Colonic mucosa (tissue), 4 donors: ENCODE data around the gene HRH2. TPM values are rescaled to one million over a fixed set of nuclear protein-coding genes. Genes with fewer than 3 reads are reported as not detected.

ENCODE experiments used
- DNase-seq: peaks from one replicate; pipeline ENCODE4 v3.0.0-alpha.2; 2020
- H3K27ac ChIP-seq: fragments of 200-600 bp; one replicate; pipeline ENCODE4 v1.8.0; 2021
- H3K27me3 ChIP-seq: fragments of 200-600 bp; one replicate; pipeline ENCODE4 v1.8.0; 2021
- H3K36me3 ChIP-seq: fragments of 200-600 bp; one replicate; pipeline ENCODE4 v1.8.0; 2021
- H3K4me1 ChIP-seq: fragments of 200-600 bp; one replicate; pipeline ENCODE4 v1.8.0; 2021; ENCODE audit warnings: mild to moderate bottlenecking
- H3K4me3 ChIP-seq: fragments of 200-600 bp; one replicate; pipeline ENCODE4 v1.8.0; 2021
- H3K9ac ChIP-seq, 2 donors: one replicate each; pipeline ENCODE4 v1.7.0; 2013; ENCODE audit warnings: control low read depth in 2 of 2, low read depth in 2 of 2, low read length in 2 of 2
- H3K9me3 ChIP-seq: fragments of 200-600 bp; one replicate; pipeline ENCODE4 v1.8.0; 2021
- intact Hi-C: fragments of 100-400 bp; cut with DNase I; formaldehyde crosslinking; loops from one replicate; pipeline ENCODE4 v1.14.1; 2022
- total RNA-seq, 2 donors: library from RNA; stranded (reverse); fragmentation: NEBNext Ultra II Directional in 1 of 2; extraction: Animal tissue kit (Norgen Biotek cat#: 25700) in 1 of 2; gene quantifications; one replicate each; pipeline ENCODE4 v1.2.1, GENCODE V29; 2021
- TF ChIP-seq, protein P1 (sequence below): fragments of 200-600 bp; IDR thresholded peaks from one replicate; pipeline ENCODE4 v1.8.0; 2022; ENCODE audit warnings: antibody characterized with exemption, mild to moderate bottlenecking
- donor health status: healthy.
- donor health status: DM: no; HTN: no; CAD: no.
- donor health status: DM: no; HTN: no; CAD: no.

Gene HRH2
- total RNA-seq, 2 donors from 2014 or later = 0.30 to 0.82 TPM

DNA sequence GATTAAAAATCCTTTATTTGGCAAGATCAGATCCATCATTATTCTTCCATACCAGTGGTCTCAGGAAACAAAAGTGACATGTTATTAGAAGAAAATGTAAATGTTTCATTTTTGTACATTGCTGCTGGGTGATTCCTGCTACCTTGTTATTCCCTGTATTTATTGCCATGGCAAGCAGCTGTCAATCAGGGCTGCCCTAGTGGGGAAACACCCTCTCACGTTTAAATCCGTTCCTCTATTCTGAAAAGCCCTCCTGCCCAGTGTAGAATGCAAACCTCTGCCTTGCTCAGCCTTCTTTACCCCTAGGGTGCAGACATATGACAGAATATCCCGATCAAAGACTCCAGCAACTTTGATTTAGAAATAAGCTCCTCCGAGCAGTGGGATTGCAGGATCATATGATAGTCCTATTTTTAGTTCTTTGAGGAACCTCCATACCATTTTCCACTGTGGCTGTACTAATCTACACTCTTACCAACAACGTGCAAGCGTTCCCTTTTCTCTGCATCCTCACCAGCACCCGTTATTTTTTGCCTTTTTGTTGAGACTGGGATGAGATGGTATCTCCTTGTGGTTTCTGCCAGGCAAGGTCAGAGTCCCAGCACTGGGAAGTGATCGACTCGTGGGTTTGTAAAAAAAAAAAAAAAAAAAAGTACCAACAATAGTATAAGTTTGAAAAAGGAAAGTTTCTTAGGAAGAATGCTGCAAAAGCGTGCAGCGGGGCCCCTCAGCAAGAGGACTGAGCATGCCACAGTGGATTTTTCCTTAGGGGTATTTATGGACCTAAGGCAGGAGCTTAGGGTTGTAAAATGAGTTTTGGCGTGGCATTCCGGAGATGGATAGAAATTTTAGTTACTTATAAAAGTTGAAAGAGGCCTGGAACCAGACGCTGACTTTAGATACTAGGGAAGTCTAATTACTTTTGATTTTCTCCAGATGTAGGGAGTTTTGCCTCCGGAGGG, 66.7 kb downstream of the HRH2 start:
- DNase-seq = no peak
- H3K4me3 ChIP-seq = no peak overlapping the region
- TF ChIP-seq, protein P1, sequence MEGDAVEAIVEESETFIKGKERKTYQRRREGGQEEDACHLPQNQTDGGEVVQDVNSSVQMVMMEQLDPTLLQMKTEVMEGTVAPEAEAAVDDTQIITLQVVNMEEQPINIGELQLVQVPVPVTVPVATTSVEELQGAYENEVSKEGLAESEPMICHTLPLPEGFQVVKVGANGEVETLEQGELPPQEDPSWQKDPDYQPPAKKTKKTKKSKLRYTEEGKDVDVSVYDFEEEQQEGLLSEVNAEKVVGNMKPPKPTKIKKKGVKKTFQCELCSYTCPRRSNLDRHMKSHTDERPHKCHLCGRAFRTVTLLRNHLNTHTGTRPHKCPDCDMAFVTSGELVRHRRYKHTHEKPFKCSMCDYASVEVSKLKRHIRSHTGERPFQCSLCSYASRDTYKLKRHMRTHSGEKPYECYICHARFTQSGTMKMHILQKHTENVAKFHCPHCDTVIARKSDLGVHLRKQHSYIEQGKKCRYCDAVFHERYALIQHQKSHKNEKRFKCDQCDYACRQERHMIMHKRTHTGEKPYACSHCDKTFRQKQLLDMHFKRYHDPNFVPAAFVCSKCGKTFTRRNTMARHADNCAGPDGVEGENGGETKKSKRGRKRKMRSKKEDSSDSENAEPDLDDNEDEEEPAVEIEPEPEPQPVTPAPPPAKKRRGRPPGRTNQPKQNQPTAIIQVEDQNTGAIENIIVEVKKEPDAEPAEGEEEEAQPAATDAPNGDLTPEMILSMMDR = no peak
- peaks cover 4% of the 10 kb centered on the region for H3K27me3 ChIP-seq
- no peaks in the 10 kb centered on the region for H3K9me3 ChIP-seq
- H3K4me1 ChIP-seq = no peaks in the 10 kb centered on the region
- H3K27ac ChIP-seq = no peak overlapping the region
- intact Hi-C loops = no loop called here
- no peaks in the 10 kb centered on the region for H3K36me3 ChIP-seq
- H3K9ac ChIP-seq = no peak overlapping the region

- no peak overlapping the region for H3K9ac ChIP-seq
- no peaks in the 10 kb centered on the region for H3K4me1 ChIP-seq
- H3K27ac ChIP-seq = no peak overlapping the region
- no peaks in the 10 kb centered on the region for H3K36me3 ChIP-seq
- TF ChIP-seq, protein P1 = no peak
- peaks cover 4% of the 10 kb centered on the region for H3K27me3 ChIP-seq
- no peak overlapping the region for H3K4me3 ChIP-seq
- DNase-seq = no peak
- intact Hi-C loops = no loop called here
- no peaks in the 10 kb centered on the region for H3K9me3 ChIP-seq
Observed at GRCh38 chr5:175728316-175728715, 70.4 kb downstream of the HRH2 start.

DNA sequence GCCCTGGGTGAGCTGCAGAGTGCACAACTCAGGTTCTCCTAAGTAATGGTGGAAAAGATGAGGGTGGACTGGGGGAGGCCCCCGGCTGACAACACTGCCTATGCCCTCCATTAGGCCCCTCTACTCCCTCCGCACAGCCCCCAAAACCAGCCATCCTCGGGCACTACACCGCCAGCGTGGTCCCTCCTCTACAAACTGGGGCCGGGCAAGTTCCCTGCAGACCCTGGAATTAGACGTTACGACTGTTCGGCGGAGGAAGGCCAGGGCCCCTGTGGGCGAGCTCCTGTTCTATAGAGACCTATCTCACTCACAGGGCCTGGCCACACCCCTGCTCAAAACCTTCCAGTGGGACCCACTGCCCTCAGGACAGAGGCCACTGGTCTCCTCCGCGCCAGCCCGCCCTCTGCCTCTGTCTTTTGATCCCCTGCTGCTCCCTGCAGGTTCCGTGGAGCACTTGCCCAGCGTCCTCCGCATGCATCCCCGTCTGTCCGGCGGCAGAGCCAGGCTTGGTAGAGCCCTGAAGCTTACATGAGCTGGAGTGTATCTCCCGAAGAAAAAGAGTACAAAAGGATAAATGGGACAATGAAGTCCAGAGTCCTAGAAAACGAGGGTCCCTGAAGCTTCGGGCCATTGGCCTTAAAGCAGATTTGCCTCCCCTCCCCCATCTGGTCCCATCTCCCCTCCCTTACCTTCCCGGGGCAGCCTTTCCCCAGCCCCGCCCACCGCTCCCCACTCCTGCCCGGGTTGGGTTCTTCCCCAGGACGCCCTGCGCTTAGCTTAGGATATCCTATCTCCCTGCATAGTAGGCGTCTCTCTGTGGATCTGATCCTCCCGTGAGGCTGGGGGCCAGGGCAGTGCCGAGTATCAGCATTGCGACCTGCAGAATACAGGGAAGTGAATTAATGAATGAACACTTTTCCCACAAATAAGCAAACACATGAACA, 71.3 kb downstream of the HRH2 start:
- intact Hi-C loops = no loop called here
- Histone ChIP-seq H3K4me1 (no peaks in the 10 kb centered on the region), H3K9me3 (no peaks in the 10 kb centered on the region), H3K36me3 (no peaks in the 10 kb centered on the region), H3K9ac (no peak overlapping the region), H3K27me3 (peaks cover 4% of the 10 kb centered on the region), H3K4me3 (no peak overlapping the region), H3K27ac (no peak overlapping the region)
- DNase-seq = no peak
- TF ChIP-seq, protein P1 = no peak

- Histone ChIP-seq H3K27ac (no peak overlapping the region), H3K4me1 (no peaks in the 10 kb centered on the region), H3K9me3 (no peaks in the 10 kb centered on the region), H3K9ac (no peak overlapping the region), H3K4me3 (no peak overlapping the region), H3K27me3 (peaks cover 4% of the 10 kb centered on the region), H3K36me3 (no peaks in the 10 kb centered on the region)
- intact Hi-C loops = loop anchor here (10.0 kb wide), 1 partner anchor 155 kb away; no protein-coding TSS in a partner anchor
- peak; percentile 93 for DNase-seq
- TF ChIP-seq, protein P1 = peak; percentile 92
Observed at GRCh38 chr5:175729829-175730277, 72.0 kb downstream of the HRH2 start.

DNA sequence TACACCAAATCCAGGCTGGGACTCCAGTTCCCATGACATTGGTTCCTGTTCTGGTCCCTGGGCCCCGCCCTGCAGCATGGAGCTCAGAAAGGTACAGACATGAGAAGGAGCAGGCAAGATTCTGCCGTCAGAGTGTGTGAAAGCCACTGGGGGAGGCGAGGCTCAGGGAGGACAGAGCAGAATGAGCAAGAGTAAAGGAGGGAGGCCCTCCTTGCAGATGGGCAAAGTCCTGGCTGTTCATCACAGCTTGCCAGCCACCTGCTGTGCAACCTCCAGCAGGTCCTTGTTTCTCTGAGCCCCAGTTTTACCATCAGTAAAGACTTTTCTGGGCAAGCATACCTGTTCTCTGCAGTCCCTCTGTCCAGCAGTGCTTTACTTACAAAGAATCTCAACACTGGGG, 73.3 kb downstream of the HRH2 start:
- no peaks in the 10 kb centered on the region for H3K9me3 ChIP-seq

More for the DNA sequence above, 73.3 kb downstream of the HRH2 start:
- Histone ChIP-seq H3K27ac (no peak overlapping the region), H3K4me1 (no peaks in the 10 kb centered on the region), H3K9ac (no peak overlapping the region), H3K27me3 (peaks cover 4% of the 10 kb centered on the region), H3K4me3 (no peak overlapping the region), H3K36me3 (no peaks in the 10 kb centered on the region)
- no peak for DNase-seq
- TF ChIP-seq, protein P1 = no peak
- intact Hi-C loops = loop anchor here (10.0 kb wide), 1 partner anchor 154 kb away; no protein-coding TSS in a partner anchor
